ENCODE results near the gene HARBI1. TPM values are rescaled to one million over a fixed set of nuclear protein-coding genes. Genes with fewer than 3 reads are reported as not detected.

The HARBI1 gene
- polyA plus RNA-seq, 1 of the 3 experiments (the other 2 are of a cell fraction): 2.4 TPM

GRCh38 chr11:46603704-46604308 lies 13.2 kb downstream of the HARBI1 start:
- Histone ChIP-seq H3K27me3 (ENCODE audit: insufficient read depth) (no peaks in the 10 kb centered on the region), H3K79me2 (ENCODE audit: insufficient read depth) (peaks cover 12% of the 10 kb centered on the region; the same call in 1 of the 2 replicates), H3K9ac (no peak overlapping the region), H3K4me3 (ENCODE audit: low read depth in 2 of 2, low read length in 1 of 2) (no peak overlapping the region), H3K4me1 (ENCODE audit: control insufficient read depth in 1 of 2, insufficient read depth in 2 of 2, low read depth in 1 of 2, low read length in 1 of 2) (peaks cover 0 to 5% of the 10 kb centered on the region in 2 experiments; a peak in 1 of 4 replicates), H3F3A (replicated peaks; ENCODE audit: insufficient read depth) (no peaks in the 10 kb centered on the region), H3K9me3 (no peaks in the 10 kb centered on the region), H4K20me1 (ENCODE audit: insufficient read depth) (no peaks in the 10 kb centered on the region), H3K27ac (ENCODE audit: low read depth in 2 of 2, low read length in 1 of 2) (no peak overlapping the region), H3K9me2 (no peaks in the 10 kb centered on the region), H3K36me3 (replicated peaks in 1 of 2; ENCODE audit: control insufficient read depth in 1 of 2, insufficient read depth in 2 of 2, low read length in 1 of 2) (peaks cover 0 to 4% of the 10 kb centered on the region in 2 experiments), H2AFZ (ENCODE audit: low read depth) (no peak overlapping the region), H3K4me2 (no peak overlapping the region)
- ChIA-PET POLR2A (no interaction called here), CTCF (no interaction called here)
- no peak for DNase-seq
- 91% methylated on average over 15 of the region's 15 CpGs for WGBS (ENCODE audit: low lambda C conversion rate)
- TF ChIP-seq IRF3 (IDR thresholded peaks at IDR 0.05; ENCODE audit: low read depth, low read length) (no peak), CTCF (IDR thresholded peaks at IDR 0.05) (no peak), REST (IDR thresholded peaks at IDR 0.05; ENCODE audit: low read depth, low read length) (no peak), SIN3A (IDR thresholded peaks at IDR 0.05; ENCODE audit: borderline replicate concordance, low read depth, low read length) (no peak), POLR2AphosphoS5 (IDR thresholded peaks at IDR 0.05; ENCODE audit: low read depth, low read length) (no peak), SMC3 (IDR thresholded peaks at IDR 0.05; ENCODE audit: low read depth, low read length) (no peak), RFX5 (IDR thresholded peaks at IDR 0.05; ENCODE audit: low read length) (no peak), FOSL2 (IDR thresholded peaks at IDR 0.05; ENCODE audit: borderline replicate concordance, low read depth) (no peak), RAD21 (IDR thresholded peaks at IDR 0.05; ENCODE audit: low read length) (no peak), EP300 (IDR thresholded peaks at IDR 0.05; ENCODE audit: borderline replicate concordance in 1 of 2, low read depth in 1 of 2, low read length in 1 of 2) (no peak), ZBTB33 (IDR thresholded peaks at IDR 0.05; ENCODE audit: borderline replicate concordance, low read depth) (no peak), TEAD4 (IDR thresholded peaks at IDR 0.05; ENCODE audit: borderline replicate concordance, insufficient read depth) (no peak), MEF2A (IDR thresholded peaks at IDR 0.05; ENCODE audit: borderline replicate concordance, low read depth) (no peak), YY1 (IDR thresholded peaks at IDR 0.05; ENCODE audit: low read depth) (no peak), ELF1 (IDR thresholded peaks at IDR 0.05) (no peak), GATA2 (CRISPR knock-in tag; IDR thresholded peaks at IDR 0.05) (no peak), FOXM1 (IDR thresholded peaks at IDR 0.05; ENCODE audit: low read depth) (no peak)

Data from SK-N-SH (cell line).